Tibial nerve (tissue), 4 donors: Measurements from ENCODE around the gene TMEM132C. TPM values are rescaled to one million over a fixed set of nuclear protein-coding genes. Genes with fewer than 3 reads are reported as not detected.

ENCODE experiments used
- DNase-seq, 2 donors: peaks; one replicate each; pipeline ENCODE4 v3.0.0-alpha.2; 2019; ENCODE audit warnings: low spot score in 2 of 2
- H3K27ac ChIP-seq, 4 donors: fragments of 200-600 bp; sonication (generic) in 3 of 4; one replicate each; pipeline ENCODE4 v1.5.1; 2017 to 2019; ENCODE audit warnings: mild to moderate bottlenecking in 1 of 4
- H3K27me3 ChIP-seq, 2 donors: fragments of 200-600 bp; sonication (generic) in 1 of 2; one replicate each; pipeline versions ENCODE4 v1.5.1 to v1.6.0; 2017 to 2019
- H3K36me3 ChIP-seq, 3 donors: fragments of 200-600 bp; sonication (generic); one replicate each; pipeline ENCODE4 v1.5.1; 2018 to 2019
- H3K4me1 ChIP-seq, 4 donors: fragments of 200-600 bp; sonication (generic) in 3 of 4; one replicate each; pipeline ENCODE4 v1.5.1; 2017 to 2019
- H3K4me3 ChIP-seq, 4 donors: fragments of 200-600 bp; sonication (generic) in 3 of 4; one replicate each; pipeline ENCODE4 v1.5.1; 2017 to 2019; ENCODE audit warnings: mild to moderate bottlenecking in 1 of 4, moderate library complexity in 1 of 4
- H3K9me3 ChIP-seq, 4 donors: fragments of 200-600 bp; sonication (generic) in 3 of 4; one replicate each; pipeline ENCODE4 v1.5.1; 2017 to 2019
- EP300 ChIP-seq, 2 donors: sonication (generic); formaldehyde crosslinking; IDR thresholded peaks; one replicate each; pipeline ENCODE4 v1.6.1; 2017; ENCODE audit warnings: antibody characterized with exemption in 2 of 2, mild to moderate bottlenecking in 1 of 2
- POLR2A ChIP-seq, 2 donors: fragments of 450-650 bp; IDR thresholded peaks; one replicate each; pipeline ENCODE4 v1.6.1; 2017; ENCODE audit warnings: antibody characterized with exemption in 2 of 2, mild to moderate bottlenecking in 2 of 2, moderate library complexity in 2 of 2
- WGBS, 2 donors: methylation state at CpG; one replicate each; pipeline ENCODE4 v1.1.5; 2018; 5-methylcytosine and 5-hydroxymethylcytosine counted together
- total RNA-seq, 4 donors: library from RNA; depleted of rRNA; stranded (reverse); fragments of >200 nt; gene quantifications; one replicate each; pipeline ENCODE4 v1.1.0, GENCODE V29; 2016
- TF ChIP-seq, protein P1 (sequence below), 5 experiments: fragments of 200-600 bp in 3 of 5; fragments of 450-650 bp in 2 of 5; sonication (generic) in 3 of 5; IDR thresholded peaks; one replicate each; pipeline ENCODE4 v1.5.1; 2016 to 2019; ENCODE audit warnings: antibody characterized with exemption in 5 of 5, mild to moderate bottlenecking in 3 of 5, moderate library complexity in 2 of 5

Gene TMEM132C
- total RNA-seq, 4 donors from 2014 or later, result 8.2 to 17.4 (median 12.4) TPM

DNA sequence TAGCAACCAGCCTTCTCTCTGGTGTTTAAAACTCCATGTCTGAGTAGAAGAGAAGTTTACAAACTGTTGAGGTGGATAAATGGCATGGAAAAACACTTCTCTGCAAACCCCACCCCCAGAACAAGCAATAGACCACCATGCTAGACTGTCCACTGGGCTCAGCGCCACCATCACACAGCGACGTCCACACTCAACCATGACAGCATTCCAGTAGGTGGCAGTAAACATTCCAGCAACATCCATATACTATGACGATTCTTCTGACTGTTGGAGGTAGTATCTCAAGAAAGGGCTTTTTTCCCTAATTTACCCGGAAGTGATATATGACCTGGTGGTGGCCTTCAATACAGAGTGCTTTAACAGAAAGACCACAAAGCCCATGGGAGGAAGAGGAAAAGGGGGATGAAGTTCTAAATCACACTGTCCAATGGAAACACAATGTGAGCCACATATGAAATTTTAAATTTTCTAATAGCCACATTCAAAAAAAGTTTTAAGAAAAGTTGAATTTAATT is 404.6 kb downstream of the TMEM132C start:
- H3K36me3 ChIP-seq, result no peaks in the 10 kb centered on the region
- no peak overlapping the region for H3K27ac ChIP-seq
- TF ChIP-seq, protein P1, sequence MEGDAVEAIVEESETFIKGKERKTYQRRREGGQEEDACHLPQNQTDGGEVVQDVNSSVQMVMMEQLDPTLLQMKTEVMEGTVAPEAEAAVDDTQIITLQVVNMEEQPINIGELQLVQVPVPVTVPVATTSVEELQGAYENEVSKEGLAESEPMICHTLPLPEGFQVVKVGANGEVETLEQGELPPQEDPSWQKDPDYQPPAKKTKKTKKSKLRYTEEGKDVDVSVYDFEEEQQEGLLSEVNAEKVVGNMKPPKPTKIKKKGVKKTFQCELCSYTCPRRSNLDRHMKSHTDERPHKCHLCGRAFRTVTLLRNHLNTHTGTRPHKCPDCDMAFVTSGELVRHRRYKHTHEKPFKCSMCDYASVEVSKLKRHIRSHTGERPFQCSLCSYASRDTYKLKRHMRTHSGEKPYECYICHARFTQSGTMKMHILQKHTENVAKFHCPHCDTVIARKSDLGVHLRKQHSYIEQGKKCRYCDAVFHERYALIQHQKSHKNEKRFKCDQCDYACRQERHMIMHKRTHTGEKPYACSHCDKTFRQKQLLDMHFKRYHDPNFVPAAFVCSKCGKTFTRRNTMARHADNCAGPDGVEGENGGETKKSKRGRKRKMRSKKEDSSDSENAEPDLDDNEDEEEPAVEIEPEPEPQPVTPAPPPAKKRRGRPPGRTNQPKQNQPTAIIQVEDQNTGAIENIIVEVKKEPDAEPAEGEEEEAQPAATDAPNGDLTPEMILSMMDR (IDR thresholded peaks at IDR 0.05), result no peak
- no peak for TF ChIP-seq POLR2A (IDR thresholded peaks at IDR 0.05)
- no peak for TF ChIP-seq EP300 (IDR thresholded peaks at IDR 0.05)
- DNase-seq, result no peak
- no peak overlapping the region for H3K4me3 ChIP-seq
- H3K27me3 ChIP-seq, result no peaks in the 10 kb centered on the region
- peaks cover 0 to 6% (median 0%) of the 10 kb centered on the region in 4 donors for H3K9me3 ChIP-seq
- H3K4me1 ChIP-seq, result no peaks in the 10 kb centered on the region
- 68 to 70% methylated on average over 5 of the region's 5 CpGs for WGBS, 2 donors

DNA sequence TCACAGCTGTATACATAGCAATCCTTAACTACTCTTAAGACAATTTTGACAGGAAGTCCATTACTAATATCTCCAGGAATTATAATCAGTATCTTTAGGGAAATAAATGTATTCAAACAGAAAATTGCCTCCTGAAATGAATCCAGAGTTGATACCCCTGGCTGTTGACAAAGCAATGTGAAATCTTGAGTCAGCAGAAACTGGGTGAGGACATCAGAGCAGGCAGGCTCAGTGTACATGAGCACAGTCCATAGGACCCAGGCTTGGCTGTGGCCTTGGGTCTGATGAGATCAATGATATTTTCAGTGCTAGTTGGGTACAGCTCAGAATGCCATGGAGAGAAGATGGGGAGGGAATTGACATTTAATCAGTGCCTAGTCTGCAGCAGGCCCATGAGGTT is 405.5 kb downstream of the TMEM132C start:
- Histone ChIP-seq H3K4me3 (no peak overlapping the region), H3K36me3 (no peaks in the 10 kb centered on the region), H3K27me3 (no peaks in the 10 kb centered on the region), H3K27ac (no peak overlapping the region), H3K9me3 (peaks cover 0 to 4% (median 0%) of the 10 kb centered on the region in 4 donors), H3K4me1 (no peaks in the 10 kb centered on the region)
- DNase-seq, result no peak
- TF ChIP-seq EP300 (IDR thresholded peaks at IDR 0.05) (no peak), POLR2A (IDR thresholded peaks at IDR 0.05) (no peak)
- TF ChIP-seq, protein P1 (IDR thresholded peaks at IDR 0.05), result no peak

DNA sequence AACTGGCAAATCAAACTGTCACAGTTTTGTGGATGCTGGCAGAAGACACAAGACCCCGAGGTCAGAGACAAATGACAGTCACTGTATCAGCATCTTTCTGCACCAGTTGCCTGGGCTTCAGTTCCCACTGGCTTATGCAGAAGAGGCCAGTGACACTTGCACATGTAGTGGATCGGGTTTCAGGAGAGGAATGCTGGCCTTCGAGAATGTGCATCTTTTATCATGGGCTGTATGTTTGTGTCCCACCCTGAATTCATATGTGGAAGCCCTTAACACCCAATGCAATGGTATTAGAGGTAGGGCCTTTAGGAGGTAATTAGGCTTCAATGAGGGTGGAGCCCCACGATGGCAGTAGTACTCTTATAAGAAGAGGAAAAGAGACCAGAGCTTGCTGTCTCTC is 405.9 kb downstream of the TMEM132C start:
- no peak overlapping the region for H3K27ac ChIP-seq
- no peak overlapping the region for H3K4me3 ChIP-seq
- TF ChIP-seq EP300 (IDR thresholded peaks at IDR 0.05), result no peak
- TF ChIP-seq, protein P1 (IDR thresholded peaks at IDR 0.05), result no peak
- no peak for TF ChIP-seq POLR2A (IDR thresholded peaks at IDR 0.05)
- DNase-seq, result no peak
- no peaks in the 10 kb centered on the region for H3K36me3 ChIP-seq
- 62% methylated on average over 4 of the region's 4 CpGs for WGBS, 2 donors
- H3K9me3 ChIP-seq, result peaks cover 0 to 4% (median 0%) of the 10 kb centered on the region in 4 donors
- no peaks in the 10 kb centered on the region for H3K27me3 ChIP-seq
- H3K4me1 ChIP-seq, result no peaks in the 10 kb centered on the region

DNA sequence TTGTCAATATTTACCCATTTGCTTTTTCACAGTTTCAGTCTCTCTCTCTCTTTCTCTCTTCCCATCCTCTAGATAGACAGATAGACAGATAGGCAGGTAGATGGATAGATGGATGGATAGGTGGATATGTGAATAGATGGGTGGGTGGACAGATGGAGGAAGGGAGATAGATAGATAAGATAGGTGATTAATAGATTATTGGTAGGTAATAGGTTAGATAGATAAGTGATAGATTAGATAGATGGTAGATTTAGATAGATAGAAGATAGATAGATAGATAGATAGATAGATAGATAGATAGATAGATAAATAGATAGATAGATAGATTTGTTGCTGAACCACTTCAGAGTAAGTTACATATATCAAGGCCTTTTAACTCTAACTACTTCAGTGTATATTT is 408.6 kb downstream of the TMEM132C start:
- no peaks in the 10 kb centered on the region for H3K27me3 ChIP-seq
- TF ChIP-seq POLR2A (IDR thresholded peaks at IDR 0.05), result no peak
- no peak for TF ChIP-seq EP300 (IDR thresholded peaks at IDR 0.05)
- TF ChIP-seq, protein P1 (IDR thresholded peaks at IDR 0.05), result no peak
- H3K4me1 ChIP-seq, result no peaks in the 10 kb centered on the region
- no peaks in the 10 kb centered on the region for H3K36me3 ChIP-seq
- H3K9me3 ChIP-seq, result peaks cover 0 to 9% (median 0%) of the 10 kb centered on the region in 4 donors
- H3K4me3 ChIP-seq, result no peak overlapping the region
- H3K27ac ChIP-seq, result no peak overlapping the region
- DNase-seq, result no peak

DNA sequence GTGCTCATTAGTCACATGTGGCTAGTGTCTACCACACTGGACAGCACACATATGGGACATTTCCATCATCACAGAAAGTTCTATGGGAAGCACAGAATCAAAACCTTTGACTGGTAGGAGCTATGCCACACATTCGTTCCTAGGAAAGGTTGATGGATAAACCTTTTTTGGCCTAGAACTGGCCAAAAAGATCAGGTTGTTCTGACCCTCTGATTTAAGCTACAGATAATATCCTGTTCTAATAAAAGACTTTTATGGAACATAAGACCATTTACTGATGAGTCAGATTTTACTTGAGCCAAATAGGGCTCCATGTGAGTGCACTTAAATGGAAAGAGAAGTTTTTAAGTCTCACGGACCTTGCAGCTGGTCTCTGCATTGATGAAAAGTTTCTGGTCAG is 413.6 kb downstream of the TMEM132C start:
- Histone ChIP-seq H3K4me1 (no peaks in the 10 kb centered on the region), H3K27me3 (no peaks in the 10 kb centered on the region), H3K36me3 (no peaks in the 10 kb centered on the region), H3K9me3 (peaks cover 0 to 17% (median 0%) of the 10 kb centered on the region in 4 donors), H3K4me3 (no peak overlapping the region), H3K27ac (no peak overlapping the region)
- TF ChIP-seq, protein P1 (IDR thresholded peaks at IDR 0.05), result no peak
- TF ChIP-seq POLR2A (IDR thresholded peaks at IDR 0.05) (no peak), EP300 (IDR thresholded peaks at IDR 0.05) (no peak)
- no peak for DNase-seq
- WGBS, 2 donors, result 53 to 61% methylated on average over 2 of the region's 2 CpGs
